HepG2 (cell line): Measurements from ENCODE around the gene NEGR1.

Experiments
- HNRNPK ChIP-seq: fragments of 200-400 bp; formaldehyde crosslinking; IDR thresholded peaks from 2 replicates; pipeline ENCODE4 v1.6.1; 2018; ENCODE audit warnings: low read length, low read depth, moderate library complexity, mild to moderate bottlenecking; ENCODE audit not compliant: poor library complexity, severe bottlenecking
- PREB ChIP-seq: sonication (generic); formaldehyde crosslinking; IDR thresholded peaks from 2 replicates; pipeline ENCODE4 v1.4.0; 2020; ENCODE audit warnings: missing genetic modification reagents
- TAF1 ChIP-seq: sonication (generic); formaldehyde crosslinking; IDR thresholded peaks from 2 replicates; pipeline ENCODE4 v1.4.0; 2020; ENCODE audit warnings: missing genetic modification reagents
- ZNF205 ChIP-seq: IDR thresholded peaks from 2 replicates; pipeline ENCODE4 v1.6.1; 2018; ENCODE audit warnings: missing biosample characterization, missing genetic modification reagents
- TF ChIP-seq, protein P1 (sequence below): sonication (generic); formaldehyde crosslinking; IDR thresholded peaks from 2 replicates; pipeline ENCODE4 v1.9.0; 2021; ENCODE audit warnings: missing genetic modification reagents, borderline replicate concordance

GRCh38 chr1:71521655-71522264 is 760.6 kb downstream of the NEGR1 start:
- no peak for TF ChIP-seq ZNF205 (CRISPR knock-in tag)
- TF ChIP-seq PREB (CRISPR knock-in tag): no peak
- TF ChIP-seq, protein P1, sequence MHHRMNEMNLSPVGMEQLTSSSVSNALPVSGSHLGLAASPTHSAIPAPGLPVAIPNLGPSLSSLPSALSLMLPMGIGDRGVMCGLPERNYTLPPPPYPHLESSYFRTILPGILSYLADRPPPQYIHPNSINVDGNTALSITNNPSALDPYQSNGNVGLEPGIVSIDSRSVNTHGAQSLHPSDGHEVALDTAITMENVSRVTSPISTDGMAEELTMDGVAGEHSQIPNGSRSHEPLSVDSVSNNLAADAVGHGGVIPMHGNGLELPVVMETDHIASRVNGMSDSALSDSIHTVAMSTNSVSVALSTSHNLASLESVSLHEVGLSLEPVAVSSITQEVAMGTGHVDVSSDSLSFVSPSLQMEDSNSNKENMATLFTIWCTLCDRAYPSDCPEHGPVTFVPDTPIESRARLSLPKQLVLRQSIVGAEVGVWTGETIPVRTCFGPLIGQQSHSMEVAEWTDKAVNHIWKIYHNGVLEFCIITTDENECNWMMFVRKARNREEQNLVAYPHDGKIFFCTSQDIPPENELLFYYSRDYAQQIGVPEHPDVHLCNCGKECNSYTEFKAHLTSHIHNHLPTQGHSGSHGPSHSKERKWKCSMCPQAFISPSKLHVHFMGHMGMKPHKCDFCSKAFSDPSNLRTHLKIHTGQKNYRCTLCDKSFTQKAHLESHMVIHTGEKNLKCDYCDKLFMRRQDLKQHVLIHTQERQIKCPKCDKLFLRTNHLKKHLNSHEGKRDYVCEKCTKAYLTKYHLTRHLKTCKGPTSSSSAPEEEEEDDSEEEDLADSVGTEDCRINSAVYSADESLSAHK (CRISPR knock-in tag): no peak
- TF ChIP-seq TAF1: no peak
- TF ChIP-seq HNRNPK: no peak
